HG03135 (cell line): ENCODE measurements around the gene CROCC2.

Source experiments
- ATAC-seq: cut with Tn5 transposase; IDR thresholded peaks from one replicate; pipeline ENCODE4 v1.9.1; 2021; ENCODE audit warnings: mild to moderate bottlenecking, moderate library complexity; ENCODE audit not compliant: unreplicated experiment

CROCC2 gene

GRCh38 chr2:240875228-240876034 is 30.7 kb upstream of the CROCC2 start:
- ATAC-seq, result no peak

DNA sequence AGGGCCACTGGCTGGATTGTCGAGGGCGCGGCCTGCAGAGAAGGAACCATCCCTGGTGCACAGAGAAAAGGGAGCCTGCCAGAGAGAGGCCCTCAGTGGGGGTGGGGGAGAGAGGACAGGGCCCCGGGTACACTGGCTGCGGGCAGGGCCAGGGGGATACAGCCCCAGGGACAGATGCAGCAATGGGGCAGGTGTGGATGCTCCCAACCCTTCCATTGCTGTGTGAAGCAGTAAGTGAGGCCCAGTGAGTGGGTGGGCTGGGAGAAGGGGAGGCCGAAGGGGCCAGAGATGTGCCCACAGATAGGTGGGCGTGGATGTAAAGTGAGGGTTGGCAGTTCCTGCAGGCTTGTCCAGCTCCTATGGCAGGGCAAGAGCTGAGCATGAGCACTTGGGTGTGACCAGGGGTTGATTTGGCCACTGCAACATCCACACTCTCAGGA is 30.1 kb upstream of the CROCC2 start:
- no peak for ATAC-seq

GRCh38 chr2:240876475-240877251 is 29.5 kb upstream of the CROCC2 start:
- no peak for ATAC-seq

- ATAC-seq, result no peak
These were observed 28.4 kb upstream of the CROCC2 start for GRCh38 chr2:240877460-240878340.

GRCh38 chr2:240878341-240878936 is 27.7 kb upstream of the CROCC2 start:
- no peak for ATAC-seq

- ATAC-seq, result no peak
These were observed 27.0 kb upstream of the CROCC2 start for GRCh38 chr2:240879105-240879504.

DNA sequence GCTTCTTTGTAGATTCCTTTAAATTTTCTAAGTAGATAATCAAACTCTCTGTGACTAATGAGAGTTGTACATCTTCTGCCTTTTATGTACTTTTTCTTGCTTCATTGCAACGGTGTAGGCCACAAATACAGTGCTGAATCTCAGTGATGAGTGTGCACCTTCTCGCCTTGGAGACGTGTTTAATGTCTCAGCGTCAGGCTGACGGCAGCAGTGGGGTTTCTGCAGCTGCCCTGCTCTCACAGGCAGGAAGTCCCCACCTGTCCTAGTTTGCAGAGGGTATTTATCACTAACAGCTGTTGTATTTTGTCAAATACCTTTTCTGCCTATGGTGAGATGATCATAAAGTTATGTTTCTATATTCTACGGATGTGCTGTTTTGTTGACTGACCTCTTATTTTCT is 24.2 kb upstream of the CROCC2 start:
- ATAC-seq, result no peak

DNA sequence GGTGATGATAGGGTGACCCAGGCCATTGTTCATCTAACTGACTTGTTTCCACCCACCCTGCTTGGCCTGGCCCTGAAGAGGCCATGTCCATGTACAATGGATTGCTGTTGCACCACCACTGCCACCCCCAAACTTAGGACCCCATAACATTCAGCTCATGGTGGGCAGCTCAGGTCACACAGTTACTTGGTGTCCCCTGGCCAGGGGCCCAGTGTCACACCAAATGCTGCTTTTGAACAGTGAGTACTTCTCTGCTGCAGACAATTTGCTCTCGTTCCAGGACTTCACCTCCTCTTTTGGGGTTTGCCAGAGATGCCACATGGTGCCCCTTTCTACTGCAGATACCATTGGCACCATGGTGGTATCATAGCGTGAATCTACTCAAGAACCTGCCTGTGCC is 21.9 kb upstream of the CROCC2 start:
- ATAC-seq, result no peak

- no peak for ATAC-seq
These were observed 21.4 kb upstream of the CROCC2 start for GRCh38 chr2:240884745-240885144.

DNA sequence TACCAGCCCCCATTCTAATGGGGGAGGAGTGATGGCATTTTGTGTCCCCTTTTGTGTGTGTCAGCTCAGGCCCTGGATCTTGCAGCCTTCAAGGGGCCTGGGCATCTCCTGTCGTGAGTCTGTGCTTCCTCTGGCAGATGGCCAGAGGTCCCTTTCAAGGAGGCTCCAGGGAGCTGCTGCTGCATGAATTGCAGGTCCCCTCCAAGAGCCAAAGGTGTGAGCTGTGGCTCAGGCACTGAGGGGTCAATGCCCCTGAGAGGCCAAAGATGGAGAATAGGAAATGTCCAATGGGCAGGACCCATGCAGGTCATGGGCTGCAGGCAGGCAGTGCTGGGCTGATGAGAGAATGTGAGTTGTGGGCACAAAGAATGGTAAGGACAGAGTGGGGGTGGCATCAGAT is 20.6 kb upstream of the CROCC2 start:
- no peak for ATAC-seq

GRCh38 chr2:240886023-240886565 is 20.0 kb upstream of the CROCC2 start:
- ATAC-seq, result no peak

GRCh38 chr2:240886678-240887609 is 19.2 kb upstream of the CROCC2 start:
- ATAC-seq, result no peak

GRCh38 chr2:240887631-240888030 is 18.5 kb upstream of the CROCC2 start:
- ATAC-seq, result no peak

DNA sequence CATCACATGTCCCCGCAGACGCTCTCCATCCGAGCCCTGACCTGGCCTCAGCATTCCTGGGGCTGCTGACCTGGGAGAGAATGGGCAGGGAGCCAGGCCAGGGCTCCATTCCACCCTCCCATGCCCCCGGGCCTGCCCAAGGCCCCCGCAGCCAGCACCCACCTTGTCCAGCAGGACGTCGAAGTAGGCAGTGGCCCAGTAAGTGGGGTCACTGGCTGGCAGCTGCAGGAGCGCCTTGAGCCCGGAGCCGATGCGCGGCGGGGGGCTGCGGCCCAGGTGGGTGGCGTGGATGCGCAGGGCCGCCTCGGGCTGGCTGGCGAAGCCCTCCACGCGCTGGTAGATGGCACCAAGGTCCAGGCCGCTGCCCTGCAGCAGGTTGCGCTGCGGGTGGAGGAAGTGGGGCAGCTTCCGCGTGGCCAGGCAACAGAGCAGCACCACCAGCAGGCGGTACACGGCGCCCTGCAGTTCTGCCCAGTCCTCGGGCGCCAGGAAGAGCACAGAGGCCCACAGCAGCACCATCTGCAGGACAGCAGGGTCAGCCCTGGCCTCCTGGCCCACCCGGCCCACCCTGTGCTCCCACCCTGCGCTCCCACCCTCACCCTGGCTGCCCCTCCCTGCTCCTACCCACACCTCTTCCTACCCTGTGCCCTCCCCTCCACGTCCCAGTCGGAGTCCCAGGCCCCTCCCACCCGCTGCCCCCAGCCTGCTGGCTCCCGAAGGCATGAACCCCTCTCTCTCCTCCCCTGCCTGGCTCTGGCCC is 17.8 kb upstream of the CROCC2 start:
- ATAC-seq, result no peak

DNA sequence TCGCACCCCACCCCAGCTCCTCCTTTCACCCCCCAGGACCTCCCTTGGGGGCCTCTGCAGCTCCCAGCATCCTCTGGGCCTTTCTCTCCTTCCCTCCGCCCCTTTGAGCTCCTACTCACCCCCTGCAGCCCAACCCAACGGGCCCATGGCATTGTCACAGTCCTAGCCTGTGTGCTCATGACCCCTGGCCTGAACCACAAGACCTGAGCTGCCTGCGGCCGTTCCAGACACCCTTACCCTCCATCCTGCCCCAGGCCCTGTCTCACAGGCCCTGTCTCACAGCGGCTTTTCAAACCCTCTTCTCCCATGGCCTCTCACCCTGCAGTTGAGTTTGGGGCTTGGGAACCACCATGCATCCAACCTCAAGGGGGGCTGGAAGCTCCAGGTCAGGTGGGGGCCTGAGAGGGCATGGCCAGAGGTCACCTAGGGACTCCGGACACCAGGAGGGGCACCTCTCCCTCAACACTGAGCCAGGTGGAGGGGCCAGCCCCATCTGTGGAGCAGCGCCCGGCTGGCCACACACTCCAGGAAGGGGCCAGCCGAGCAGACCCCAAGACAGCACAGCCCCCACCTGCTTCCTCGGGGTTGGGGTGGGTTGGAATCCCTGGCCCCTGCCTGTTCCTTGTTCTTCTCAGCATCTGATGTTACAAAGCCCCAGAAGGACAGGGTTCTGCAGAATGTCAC is 17.1 kb upstream of the CROCC2 start:
- ATAC-seq, result no peak

- no peak for ATAC-seq
These were observed 16.3 kb upstream of the CROCC2 start for GRCh38 chr2:240889601-240890560.

- ATAC-seq, result no peak
These were observed 15.4 kb upstream of the CROCC2 start for GRCh38 chr2:240890691-240891090.
